GM20431 (cell line): ENCODE measurements around the gene PRPSAP1.

Source experiments
- in situ Hi-C: fragments of 300-500 bp; cut with MseI, MboI; formaldehyde crosslinking; loops from one replicate; pipeline ENCODE4 v1.15.0; 2020; ENCODE audit warnings: low sequenced_read_pairs; ENCODE audit not compliant: unreplicated experiment

PRPSAP1 gene

GRCh38 chr17:76384222-76384986 is 30.7 kb upstream of the PRPSAP1 start, which contains the start of gene SPHK1:
Gene SPHK1 (plus strand): TSS chr17:76384609. CDS start chr17:76385645, 1,036 bp downstream.
- in situ Hi-C loops: no loop called here

DNA sequence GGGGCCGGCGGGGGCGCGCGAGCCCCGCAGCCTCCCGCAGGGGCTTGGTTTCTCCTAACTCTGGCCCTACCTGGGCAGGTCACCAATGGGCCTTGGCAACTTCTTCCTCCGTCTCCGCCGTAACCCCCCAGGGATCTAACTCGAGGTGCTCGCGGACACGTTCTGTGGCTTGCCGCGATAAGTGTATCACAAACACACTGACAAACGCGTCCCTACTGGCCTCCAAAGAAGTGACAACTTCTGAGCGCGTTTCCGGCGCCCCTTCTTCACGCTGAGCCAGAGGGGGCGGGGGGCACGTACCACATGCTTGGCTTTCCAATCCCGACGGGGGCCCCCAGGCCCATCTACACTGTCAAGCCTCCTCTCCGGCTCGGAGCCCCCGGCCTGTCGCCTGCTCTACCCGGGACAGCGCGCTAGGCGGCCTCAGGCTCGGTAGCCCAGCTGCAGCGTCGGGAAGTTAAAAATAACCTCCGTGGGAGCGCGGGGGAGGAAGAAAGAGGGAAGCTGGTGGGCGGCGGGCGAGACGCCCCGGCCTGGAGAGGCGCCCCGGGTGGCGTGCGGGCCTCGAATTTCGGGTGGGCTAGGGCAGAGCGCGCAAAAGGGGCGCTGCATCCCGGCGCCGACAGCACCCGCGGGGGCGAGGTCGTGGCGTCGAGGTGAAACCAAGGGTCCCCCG is 30.0 kb upstream of the PRPSAP1 start:
- in situ Hi-C loops: no loop called here

- in situ Hi-C loops: no loop called here
Measured at GRCh38 chr17:76382803-76383545, 29.3 kb upstream of the PRPSAP1 start.

GRCh38 chr17:76382351-76382802 is 28.7 kb upstream of the PRPSAP1 start:
- in situ Hi-C loops: no loop called here

DNA sequence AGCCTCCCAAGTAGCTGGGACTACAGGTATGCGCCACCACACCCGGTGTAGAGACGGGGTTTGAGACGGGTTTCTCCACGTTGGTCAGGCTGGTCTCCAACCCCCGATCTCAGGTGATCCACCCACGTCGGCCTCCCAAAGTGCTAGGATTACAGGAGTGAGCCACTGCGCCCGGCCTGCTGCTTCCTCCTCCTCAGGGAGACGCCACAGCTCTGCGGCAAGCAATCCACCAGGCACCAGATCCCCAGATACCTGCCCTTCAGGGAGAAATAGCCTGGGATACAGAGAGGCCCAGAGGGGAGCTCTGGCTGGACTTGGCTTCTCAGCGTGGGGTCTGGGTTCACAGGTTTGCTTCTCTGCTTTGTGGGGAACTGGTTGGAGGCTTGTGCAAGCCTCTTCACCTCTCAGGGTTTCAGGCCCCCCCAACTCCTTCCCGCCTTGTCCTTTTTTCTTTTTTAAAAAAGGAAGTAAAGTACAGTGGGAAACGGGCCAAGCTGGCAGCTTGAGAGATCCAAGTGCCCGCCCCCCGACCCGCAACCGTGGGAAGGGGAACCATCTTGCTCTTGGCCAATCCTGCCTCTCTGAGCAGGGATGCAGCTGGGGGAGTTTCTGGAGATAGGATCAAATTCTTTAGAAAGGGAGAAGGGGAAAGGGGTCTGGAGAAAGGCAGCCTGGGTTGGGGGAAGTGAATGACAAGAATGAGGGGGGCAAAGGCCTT is 28.1 kb upstream of the PRPSAP1 start:
- in situ Hi-C loops: no loop called here

DNA sequence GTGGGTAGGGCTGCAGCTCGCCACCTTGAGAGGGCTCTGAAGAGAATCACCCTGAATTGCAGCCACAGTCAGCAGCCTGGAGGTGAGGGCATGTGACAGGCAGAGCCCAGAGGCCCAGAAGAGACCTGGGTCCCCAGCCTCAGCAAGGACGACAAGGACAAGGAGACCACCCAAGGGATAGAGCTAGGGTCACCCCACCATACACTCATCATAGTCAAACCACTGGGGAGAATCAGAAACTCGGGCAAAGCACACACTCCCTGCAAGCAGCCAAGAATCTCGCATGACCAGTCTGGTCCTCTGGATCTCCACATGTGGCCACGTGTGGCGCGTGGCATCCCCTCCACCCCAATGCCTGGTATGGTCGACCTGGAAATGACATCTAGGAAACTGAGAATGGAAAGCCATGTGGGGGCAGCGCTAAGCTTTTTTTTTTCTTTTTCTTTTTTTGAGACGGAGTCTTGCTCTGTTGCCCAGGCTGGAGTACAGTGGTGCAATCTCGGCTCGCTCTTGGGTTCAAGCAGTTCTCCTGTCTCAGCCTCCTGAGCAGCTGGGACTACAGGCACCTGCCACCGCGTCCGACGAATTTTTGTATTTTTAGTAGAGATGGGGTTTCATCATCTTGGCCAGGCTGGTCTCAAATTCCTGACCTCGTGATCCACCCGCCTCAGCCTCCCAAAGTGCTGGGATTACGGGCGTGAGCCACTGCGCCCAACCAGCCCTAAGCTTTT is 26.1 kb upstream of the PRPSAP1 start:
- in situ Hi-C loops: no loop called here

GRCh38 chr17:76379275-76379641 is 25.5 kb upstream of the PRPSAP1 start:
- in situ Hi-C loops: no loop called here

DNA sequence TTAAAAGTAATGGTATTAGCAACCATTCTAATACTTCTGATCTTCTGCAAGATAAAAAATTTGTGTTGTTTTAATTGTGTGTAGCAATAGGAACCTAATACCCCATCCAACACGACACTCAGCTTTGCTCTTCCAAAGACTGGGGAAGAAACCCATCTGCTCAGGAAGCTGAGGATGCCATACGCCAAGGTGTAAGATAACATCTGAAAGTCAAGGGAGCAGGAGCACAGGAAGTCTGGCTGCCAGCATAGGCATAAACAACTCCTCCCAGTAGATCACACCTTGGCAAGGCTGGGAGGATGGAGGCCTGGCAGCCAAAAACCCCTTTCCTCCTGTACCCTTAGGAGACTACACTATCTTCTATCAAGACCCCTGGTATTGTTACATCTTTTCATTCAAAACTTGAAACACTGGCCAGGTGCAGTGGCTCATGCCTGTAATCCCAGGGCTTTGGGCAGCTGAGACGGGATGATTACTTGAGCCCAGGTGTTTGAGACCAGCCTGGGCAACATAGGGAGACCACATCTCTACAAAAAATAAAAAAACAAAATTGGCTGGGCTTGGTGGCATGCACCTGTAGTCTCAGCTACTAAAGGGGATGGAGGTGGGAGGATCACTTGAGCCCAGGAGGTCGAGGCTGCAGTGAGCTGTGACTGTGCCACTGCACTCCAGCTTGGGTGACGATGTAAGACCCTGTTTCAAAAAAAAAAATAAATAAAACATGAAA is 25.0 kb upstream of the PRPSAP1 start:
- in situ Hi-C loops: no loop called here

GRCh38 chr17:76376318-76377133 is 22.8 kb upstream of the PRPSAP1 start:
- in situ Hi-C loops: no loop called here

DNA sequence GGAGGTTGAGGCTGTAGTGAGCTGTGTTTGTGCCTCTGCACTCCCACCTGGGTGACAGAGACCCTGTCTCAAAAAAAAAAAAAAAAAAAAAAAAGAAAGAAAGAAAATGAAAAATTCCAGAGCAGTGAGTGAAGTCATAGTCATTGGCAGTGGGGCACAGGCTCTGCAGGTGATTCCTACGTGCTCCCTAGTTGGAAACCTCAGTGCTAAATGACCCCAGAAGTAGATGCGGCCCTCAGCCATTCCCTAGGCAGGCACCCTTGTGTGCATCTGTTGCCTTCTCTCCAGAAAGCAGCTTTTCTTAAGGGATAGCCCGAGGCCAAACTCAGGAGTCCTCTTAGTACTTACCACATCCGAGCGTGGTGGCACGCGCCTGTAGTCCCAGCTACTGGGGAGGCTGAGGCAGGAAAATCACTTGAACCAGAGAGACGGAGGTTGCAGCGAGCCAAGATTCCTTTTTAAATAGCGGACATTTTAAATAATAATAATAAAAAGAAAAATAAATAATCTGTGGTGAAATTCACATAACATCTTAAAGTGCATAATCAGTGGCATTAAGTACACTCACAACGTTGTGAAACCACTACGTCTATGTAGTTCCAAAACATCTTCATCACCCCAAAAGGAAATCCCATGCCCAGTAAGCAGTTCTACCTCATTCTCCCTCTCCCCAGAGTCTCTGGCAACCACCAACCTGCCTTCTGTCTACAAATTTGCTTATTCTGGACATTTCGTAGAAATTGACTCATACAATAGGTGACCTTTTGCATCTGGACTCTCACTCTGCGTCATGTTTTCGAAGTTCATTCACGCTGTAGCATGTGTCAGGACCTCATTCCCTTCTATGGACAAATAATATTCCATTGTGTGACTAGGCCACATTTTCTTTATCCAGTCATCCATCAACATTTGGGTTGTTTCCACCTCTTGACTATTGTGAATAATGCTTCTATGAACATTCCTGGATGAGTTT is 18.2 kb upstream of the PRPSAP1 start:
- in situ Hi-C loops: no loop called here

- in situ Hi-C loops: no loop called here
Measured at GRCh38 chr17:76370261-76370993, 16.7 kb upstream of the PRPSAP1 start.

DNA sequence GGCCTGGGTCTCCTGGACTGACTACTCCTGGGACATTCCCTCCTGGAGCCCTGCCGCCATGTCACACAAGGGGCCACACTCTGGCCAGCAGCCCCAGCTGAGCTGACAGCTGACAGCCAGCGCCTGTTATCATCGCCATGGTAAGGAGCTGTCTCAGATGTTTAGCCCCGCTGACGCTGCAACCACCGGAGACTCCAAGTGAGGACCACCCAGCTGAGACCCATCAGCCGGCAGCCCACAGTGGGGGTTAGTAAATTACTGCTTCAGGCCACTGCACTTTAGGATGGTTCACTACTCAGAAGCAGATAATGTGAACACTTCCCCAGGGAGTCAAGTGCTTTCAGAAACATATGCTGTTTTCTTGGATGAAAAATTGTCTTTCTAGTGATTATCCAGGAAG is 16.1 kb upstream of the PRPSAP1 start:
- in situ Hi-C loops: no loop called here

DNA sequence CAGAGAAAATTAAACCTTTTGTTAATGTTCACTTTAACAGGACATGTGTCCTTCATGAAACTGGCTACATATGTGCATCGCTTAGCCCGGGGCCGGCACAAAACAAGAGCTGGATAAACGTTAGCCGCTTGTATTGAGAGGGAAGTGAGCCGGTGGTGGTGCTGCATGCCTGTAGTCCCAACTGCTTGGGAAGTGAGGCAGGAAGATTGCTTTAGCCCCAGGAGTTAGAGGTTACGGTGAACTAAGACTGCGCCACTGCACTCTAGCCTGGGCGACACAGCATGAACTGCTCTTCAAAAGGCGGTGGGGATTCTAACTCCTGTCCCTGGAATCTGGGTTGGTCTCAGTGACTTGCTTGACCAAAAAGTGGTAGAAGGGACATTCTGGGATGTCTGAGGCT is 15.7 kb upstream of the PRPSAP1 start:
- in situ Hi-C loops: no loop called here

- in situ Hi-C loops: no loop called here
Measured at GRCh38 chr17:76368545-76368944, 14.8 kb upstream of the PRPSAP1 start.

DNA sequence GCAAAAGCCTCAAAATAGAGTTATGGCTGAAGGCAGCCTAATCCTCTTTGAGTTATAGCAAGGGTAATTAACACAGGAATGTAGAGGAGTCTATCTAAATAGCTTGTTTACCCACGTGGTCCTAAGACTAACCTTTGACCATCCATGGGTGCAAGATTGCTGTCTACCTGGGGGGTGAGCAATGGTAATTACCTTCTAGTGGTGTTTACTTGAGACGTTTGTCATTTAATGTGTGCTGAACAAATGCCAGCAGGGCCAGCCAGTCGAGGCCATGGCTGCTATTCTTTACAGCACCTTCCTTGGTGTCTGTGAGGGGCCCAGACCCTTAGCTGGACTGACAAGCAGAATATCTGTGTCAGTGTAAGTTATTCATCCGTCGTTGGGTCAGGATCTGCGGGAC is 13.9 kb upstream of the PRPSAP1 start:
- in situ Hi-C loops: no loop called here

- in situ Hi-C loops: no loop called here
Measured at GRCh38 chr17:76366247-76366646, 12.5 kb upstream of the PRPSAP1 start.
